Fibroblast of pulmonary artery (primary cell): Measurements from ENCODE around the gene GUCA1C.

Experiments
- DNase-seq: peaks from one replicate; pipeline ENCODE4 v3.0.0-alpha.2; 2010; ENCODE audit warnings: low read depth
- H3K4me3 ChIP-seq: replicated peaks from 2 replicates; pipeline ENCODE4 v1.5.1; 2011; ENCODE audit warnings: low read depth, mild to moderate bottlenecking, control low read depth, low read length, moderate library complexity
- CTCF ChIP-seq: IDR thresholded peaks from 2 replicates; pipeline ENCODE4 v1.5.1; 2011; ENCODE audit warnings: mild to moderate bottlenecking, control low read depth, low read length, inconsistent platforms; ENCODE audit errors: missing control alignments

GUCA1C gene, protein sequence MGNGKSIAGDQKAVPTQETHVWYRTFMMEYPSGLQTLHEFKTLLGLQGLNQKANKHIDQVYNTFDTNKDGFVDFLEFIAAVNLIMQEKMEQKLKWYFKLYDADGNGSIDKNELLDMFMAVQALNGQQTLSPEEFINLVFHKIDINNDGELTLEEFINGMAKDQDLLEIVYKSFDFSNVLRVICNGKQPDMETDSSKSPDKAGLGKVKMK

DNA sequence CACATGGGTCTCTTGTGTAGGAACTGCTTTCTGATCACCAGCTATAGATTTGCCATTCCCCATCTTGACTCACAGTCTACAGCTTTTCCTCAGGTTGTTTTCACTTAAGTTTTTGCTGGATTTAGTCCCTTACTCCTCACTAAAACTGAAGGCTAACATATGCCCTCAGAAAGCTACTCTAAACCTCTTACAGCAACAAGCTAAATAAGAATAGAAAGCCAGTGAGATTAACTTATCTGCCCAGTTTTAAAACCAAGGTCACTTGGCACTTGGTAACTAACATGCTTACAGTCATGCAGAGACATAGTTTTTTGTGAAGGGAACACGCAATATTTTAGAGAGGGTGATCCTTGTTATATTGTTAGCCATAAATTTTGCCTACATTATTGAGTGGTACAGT lies at the start of gene GUCA1C:
Gene GUCA1C (minus strand): TSS at position 180 of the 400 bp plus-strand sequence. CDS start 117 bp downstream, at position 63.
- no peak for DNase-seq
- no peak within 1 kb of the TSS for H3K4me3 ChIP-seq
- no peak for TF ChIP-seq CTCF

DNA sequence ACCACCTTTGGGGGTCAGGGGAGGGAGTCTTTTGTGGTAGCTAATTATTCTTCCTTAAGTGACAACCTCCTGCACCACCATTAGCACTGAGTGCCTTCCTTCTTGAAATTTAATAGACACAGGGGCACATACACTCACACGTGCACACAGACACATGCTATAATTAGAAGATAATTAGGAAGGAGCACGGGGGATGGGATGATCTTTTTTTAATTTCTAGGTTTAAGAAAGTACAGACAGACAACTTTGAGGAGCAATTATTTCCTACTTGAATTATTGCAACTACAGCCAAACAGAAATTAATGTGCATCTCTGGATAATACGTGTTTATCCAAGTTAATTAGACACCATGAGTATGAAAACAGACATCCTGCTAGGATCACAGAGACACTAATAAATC lies 44.8 kb upstream of the GUCA1C start:
- no peak for DNase-seq
- no peak for TF ChIP-seq CTCF
- no peak overlapping the region for H3K4me3 ChIP-seq

DNA sequence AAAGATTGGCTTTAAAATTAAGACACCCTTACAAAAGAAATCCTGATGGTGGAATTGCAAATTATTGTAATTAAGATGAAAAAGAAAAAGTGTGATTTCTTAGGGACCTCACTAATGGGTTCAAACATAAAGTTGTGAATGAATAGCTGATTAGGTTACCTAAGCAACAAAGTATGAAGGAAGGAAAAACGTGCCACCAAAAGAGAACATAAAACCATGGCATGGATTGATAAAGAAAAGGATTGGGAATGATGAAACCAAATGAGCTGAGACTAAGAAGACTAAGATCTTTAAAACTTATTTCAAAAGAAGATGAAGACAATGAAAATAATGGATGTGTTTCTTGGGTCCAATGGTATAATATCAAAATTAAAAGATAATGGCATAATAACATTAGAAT lies 32.2 kb upstream of the GUCA1C start:
- no peak for TF ChIP-seq CTCF
- no peak overlapping the region for H3K4me3 ChIP-seq
- DNase-seq, result no peak

DNA sequence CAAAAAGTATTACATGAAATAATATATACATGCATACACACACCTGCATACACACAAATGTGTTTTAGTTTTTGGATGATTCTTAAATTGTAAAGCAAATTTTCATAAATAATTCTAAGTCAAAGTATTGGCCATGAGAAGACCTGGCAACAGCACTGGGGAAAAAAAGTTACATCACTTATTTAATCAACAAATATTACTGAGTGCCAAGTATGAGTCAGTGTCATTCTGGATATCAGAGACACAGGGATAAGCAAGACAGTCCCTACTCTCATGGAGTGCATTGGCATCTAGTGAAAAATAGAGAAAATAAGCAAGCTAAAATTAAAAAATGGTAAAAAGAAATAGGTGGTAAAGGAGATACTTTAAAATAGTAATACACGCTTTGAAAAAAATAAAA lies 29.4 kb upstream of the GUCA1C start:
- no peak for TF ChIP-seq CTCF
- no peak for DNase-seq
- H3K4me3 ChIP-seq, result no peak overlapping the region

DNA sequence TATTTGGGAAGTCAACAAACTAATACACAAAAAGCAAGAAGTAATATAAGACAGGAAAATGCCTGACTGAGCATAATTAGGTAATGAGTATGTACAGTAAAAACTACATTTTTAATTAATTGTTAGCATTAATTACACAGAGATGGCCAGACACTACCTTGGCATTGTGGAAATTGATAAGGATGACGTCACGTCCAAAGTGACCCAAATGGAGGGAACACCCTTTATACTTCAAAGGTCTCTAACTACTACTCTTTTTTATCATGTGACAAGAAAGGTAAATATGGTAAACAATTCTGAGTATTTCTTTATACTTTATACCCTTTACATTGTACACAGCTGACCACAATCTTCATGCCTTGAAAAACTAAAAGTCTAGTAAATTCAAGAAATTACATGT lies 22.4 kb upstream of the GUCA1C start:
- no peak for DNase-seq
- TF ChIP-seq CTCF, result no peak
- H3K4me3 ChIP-seq, result no peak overlapping the region

DNA sequence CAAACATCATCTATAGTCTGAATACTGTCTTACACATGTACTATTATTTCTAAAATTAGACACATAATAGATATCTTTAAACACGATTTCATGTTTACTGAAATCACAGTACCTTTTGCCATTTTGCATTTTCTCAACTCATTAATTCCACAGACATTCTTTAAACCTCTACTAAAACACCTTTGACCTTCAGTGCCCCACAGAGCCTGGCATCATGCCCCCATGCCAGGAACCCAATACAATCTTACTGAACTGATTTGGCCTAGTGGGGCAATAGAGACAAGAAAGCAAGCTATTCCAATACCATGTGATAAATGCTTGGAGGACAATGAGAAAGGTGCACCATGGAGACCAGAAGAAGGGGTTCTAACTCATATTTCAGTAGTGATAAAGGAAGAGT lies 19.3 kb upstream of the GUCA1C start:
- no peak for TF ChIP-seq CTCF
- no peak for DNase-seq

GRCh38 chr3:108972482-108972881 lies 18.8 kb upstream of the GUCA1C start:
- TF ChIP-seq CTCF, result no peak
- DNase-seq, result no peak
- H3K4me3 ChIP-seq, result no peak overlapping the region

More for the DNA sequence above, 19.3 kb upstream of the GUCA1C start:
- no peak overlapping the region for H3K4me3 ChIP-seq
